Esophagus muscularis mucosa (tissue), 3 donors: ENCODE measurements around the gene PLEKHA6.

Source experiments
- CTCF ChIP-seq, 3 experiments: fragments of 200-600 bp in 2 of 3; fragments of 450-650 bp in 1 of 3; sonication (generic) in 2 of 3; IDR thresholded peaks; one replicate each; pipeline ENCODE4 v1.5.1; 2017 to 2019; ENCODE audit warnings: antibody characterized with exemption in 3 of 3, mild to moderate bottlenecking in 2 of 3, moderate library complexity in 1 of 3
- POLR2AphosphoS5 ChIP-seq, 2 donors: sonication (generic); formaldehyde crosslinking; IDR thresholded peaks; one replicate each; pipeline ENCODE4 v1.6.1; 2017; ENCODE audit warnings: antibody characterized with exemption in 2 of 2

- TF ChIP-seq CTCF (IDR thresholded peaks at IDR 0.05) (no peak), POLR2AphosphoS5 (IDR thresholded peaks at IDR 0.05) (no peak)
Measured at GRCh38 chr1:204196068-204196795, 163.5 kb downstream of the PLEKHA6 start, which contains the start of gene KISS1.
